ENCODE measurements around the gene GRPEL1. TPM values are rescaled to one million over a fixed set of nuclear protein-coding genes. Genes with fewer than 3 reads are reported as not detected.

Gene GRPEL1
- total and polyA plus RNA-seq, 2 of the 4 experiments (the other 2 are of a cell fraction) = 33.0 to 33.9 TPM

- H2AK5ac ChIP-seq (ENCODE audit: low read depth, low read length) = peak overlapping the region; percentile 71
- in situ Hi-C loops (cut with MboI; ENCODE audit: low sequenced_read_pairs) = no loop called here
- ChIA-PET CTCF (no interaction called here), POLR2A (ENCODE audit: unreplicated experiment) (no interaction called here)
- peak overlapping the region; percentile 86 for H2BK5ac ChIP-seq (ENCODE audit: low read depth, low read length, poor library complexity, severe bottlenecking)
- no peak overlapping the region for H2AFZ ChIP-seq (replicated peaks; ENCODE audit: low read length, poor library complexity)
- H4K8ac ChIP-seq (ENCODE audit: low read depth in 2 of 2, low read length in 2 of 2) = peak overlapping the region; percentile 5 to 51; a peak in 2 of 4 replicates
- H3K36me3 ChIP-seq (ENCODE audit: control insufficient read depth, insufficient read depth, low read length) = peaks cover 35% of the 10 kb centered on the region
- dilution Hi-C loops (cut with HindIII; ENCODE audit: low sequenced_read_pairs, unreplicated experiment) = no loop called here
- H4K5ac ChIP-seq (ENCODE audit: low read depth, low read length) = peak overlapping the region; percentile 49; the same call in 1 of the 2 replicates
- H2BK20ac ChIP-seq (ENCODE audit: low read depth, low read length) = peak overlapping the region; percentile 77
- H3K4me1 ChIP-seq (ENCODE audit: control insufficient read depth, insufficient read depth, low read length) = peaks cover 8% of the 10 kb centered on the region
- H3K4me3 ChIP-seq (ENCODE audit: insufficient read depth, low read depth, low read length) = no peak overlapping the region
- H2BK120ac ChIP-seq (ENCODE audit: low read depth, low read length) = peak overlapping the region; percentile 87
- H3K27ac ChIP-seq (ENCODE audit: insufficient read depth, low read length) = no peak overlapping the region
- ATAC-seq (ENCODE audit: low read depth) = no peak
- intact Hi-C loops (cut with micrococcal nuclease) = no loop called here
- WGBS, 2 experiments (ENCODE audit: extremely low coverage in 2 of 2, insufficient read length in 1 of 2) = 97% methylated on average over 6 of the region's 16 CpGs; no CpG with 5 or more reads in 1 of the 2 experiments
- peak overlapping the region; percentile 58 for H3K14ac ChIP-seq (replicated peaks; ENCODE audit: low read depth, low read length)
- H2AK9ac ChIP-seq (replicated peaks; ENCODE audit: low read depth, low read length, poor library complexity) = peak overlapping the region; percentile 67
- H3K56ac ChIP-seq (ENCODE audit: extremely low read depth, insufficient read depth, low read length) = no peak overlapping the region
- H3K4ac ChIP-seq (ENCODE audit: low read depth, low read length) = peak overlapping the region; percentile 92
- no peak overlapping the region; the same call in 1 of the 2 replicates for H3K18ac ChIP-seq (ENCODE audit: low read depth, low read length)
- H2BK15ac ChIP-seq (ENCODE audit: low read depth, low read length) = peak overlapping the region; percentile 33; the same call in 1 of the 3 replicates
- H3K23ac ChIP-seq (ENCODE audit: low read depth, low read length) = peak overlapping the region; percentile 87
- no peak for DNase-seq
- no peaks in the 10 kb centered on the region for H3K9me3 ChIP-seq (ENCODE audit: control insufficient read depth, insufficient read depth, low read length)
- H3K4me2 ChIP-seq (ENCODE audit: low read depth, low read length) = no peak overlapping the region
- no peaks in the 10 kb centered on the region for H4K20me1 ChIP-seq (ENCODE audit: insufficient read depth, low read length)
- peaks cover 20% of the 10 kb centered on the region for H3K9me1 ChIP-seq (ENCODE audit: insufficient read depth, low read length)
- TF ChIP-seq FOS (IDR thresholded peaks at IDR 0.05; ENCODE audit: low read depth, low read length) = no peak
- TF ChIP-seq MXI1 (IDR thresholded peaks at IDR 0.05; ENCODE audit: borderline replicate concordance, low read depth, low read length) = no peak
- no peak for TF ChIP-seq BHLHE40 (IDR thresholded peaks at IDR 0.05; ENCODE audit: low read depth, low read length)
- no peak for TF ChIP-seq RCOR1 (IDR thresholded peaks at IDR 0.05; ENCODE audit: insufficient replicate concordance, low read length)
- TF ChIP-seq MAZ (IDR thresholded peaks at IDR 0.05; ENCODE audit: borderline replicate concordance, low read depth, low read length) = no peak
- no peak for TF ChIP-seq NFE2L2 (IDR thresholded peaks at IDR 0.05; ENCODE audit: low read depth, low read length)
- TF ChIP-seq SMC3 (IDR thresholded peaks at IDR 0.05; ENCODE audit: low read depth, low read length) = no peak
- TF ChIP-seq CTCF (conservative IDR thresholded peaks at IDR 0.05; ENCODE audit: low read depth, low read length) = no peak
- no peak for TF ChIP-seq ELK1 (IDR thresholded peaks at IDR 0.05; ENCODE audit: borderline replicate concordance, low read depth, low read length)
- no TSS peak for BruUV-seq (replicated peaks)
- H4K91ac ChIP-seq (ENCODE audit: insufficient read depth, low read depth, low read length) = peak overlapping the region; percentile 57
- no peak overlapping the region for H3K9ac ChIP-seq (ENCODE audit: low read depth, low read length)
- peaks cover 23 to 54% of the 10 kb centered on the region in 2 experiments; a peak in 3 of 4 replicates for H3K79me1 ChIP-seq (ENCODE audit: low read depth in 1 of 2, low read length in 2 of 2)
- no peaks in the 10 kb centered on the region for H3K27me3 ChIP-seq (ENCODE audit: control insufficient read depth, insufficient read depth, low read length)
Measured at GRCh38 chr4:7023486-7023885, 44.4 kb downstream of the GRPEL1 start.

Data from IMR-90 (cell line).